Thyroid gland (tissue), 4 donors: ENCODE data around the gene DOHH. TPM values are rescaled to one million over a fixed set of nuclear protein-coding genes. Genes with fewer than 3 reads are reported as not detected.

Experiments
- DNase-seq, 2 donors: peaks; one replicate each; pipeline ENCODE4 v3.0.0-alpha.2; 2019
- H3K27ac ChIP-seq, 3 donors: fragments of 200-600 bp; sonication (generic); 1 replicate in 2 of 3; 2 replicates in 1 of 3; pipeline ENCODE4 v1.5.1; 2016 to 2019; ENCODE audit warnings: mild to moderate bottlenecking in 1 of 3, moderate library complexity in 1 of 3
- H3K27me3 ChIP-seq: fragments of 200-600 bp; sonication (generic); one replicate; pipeline ENCODE4 v1.5.1; 2019
- H3K36me3 ChIP-seq, 2 donors: fragments of 200-600 bp; sonication (generic); one replicate each; pipeline ENCODE4 v1.5.1; 2016 to 2019
- H3K4me1 ChIP-seq, 2 donors: fragments of 200-600 bp; sonication (generic); one replicate each; pipeline ENCODE4 v1.5.1; 2017 to 2019
- H3K4me3 ChIP-seq, 3 donors: fragments of 200-600 bp; sonication (generic); replicated peaks in 1 of 3; 1 replicate in 2 of 3; 2 replicates in 1 of 3; pipeline ENCODE4 v1.5.1; 2016; ENCODE audit warnings: mild to moderate bottlenecking in 1 of 3
- H3K9me3 ChIP-seq: fragments of 200-600 bp; sonication (generic); one replicate; pipeline ENCODE4 v1.5.1; 2017
- CTCF ChIP-seq, 6 experiments: fragments of 200-600 bp in 3 of 6; fragments of 450-650 bp in 3 of 6; sonication (generic) in 3 of 6; IDR thresholded peaks; one replicate each; pipeline ENCODE4 v1.5.1; 2016 to 2019; ENCODE audit warnings: antibody characterized with exemption in 6 of 6, mild to moderate bottlenecking in 2 of 6, inconsistent platforms in 1 of 6, moderate library complexity in 1 of 6
- POLR2A ChIP-seq, 2 donors: fragments of 450-650 bp; IDR thresholded peaks; one replicate each; pipeline ENCODE4 v1.6.1; 2017; ENCODE audit warnings: antibody characterized with exemption in 2 of 2, mild to moderate bottlenecking in 2 of 2, moderate library complexity in 1 of 2
- WGBS, 2 donors: methylation state at CpG; one replicate each; pipeline ENCODE4 v1.1.5; 2017; 5-methylcytosine and 5-hydroxymethylcytosine counted together
- intact Hi-C: fragments of 100-400 bp; cut with DNase I; formaldehyde crosslinking; loops from one replicate; pipeline ENCODE4 v1.15.1; 2023
- total RNA-seq, 4 donors: library from RNA; depleted of rRNA; stranded (reverse); fragments of >200 nt; gene quantifications; one replicate each; pipeline ENCODE4 v1.2.3, GENCODE V29; 2016

Gene DOHH
- total RNA-seq, 4 donors from 2014 or later, result 9.0 to 18.9 (median 13.6) TPM

- H3K4me1 ChIP-seq, result peaks cover 0 to 3% of the 10 kb centered on the region in 2 donors
- intact Hi-C loops, result no loop called here
Measured at GRCh38 chr19:3465552-3465951, 34.9 kb downstream of the DOHH start.

GRCh38 chr19:3464587-3465235 is 35.8 kb downstream of the DOHH start:
- no peaks in the 10 kb centered on the region for H3K27me3 ChIP-seq
- 78 to 85% methylated on average over 24 to 29 of the region's 31 CpGs for WGBS, 2 donors
- no peaks in the 10 kb centered on the region for H3K9me3 ChIP-seq
- H3K4me3 ChIP-seq, result no peak overlapping the region
- no peak overlapping the region for H3K27ac ChIP-seq
- peaks cover 15 to 17% of the 10 kb centered on the region in 2 donors for H3K36me3 ChIP-seq
- DNase-seq, result no peak
- intact Hi-C loops, result no loop called here
- H3K4me1 ChIP-seq, result peaks cover 7 to 10% of the 10 kb centered on the region in 2 donors
- no peak for TF ChIP-seq POLR2A (IDR thresholded peaks at IDR 0.05)
- TF ChIP-seq CTCF (IDR thresholded peaks at IDR 0.05), result no peak

More at GRCh38 chr19:3465552-3465951, 34.9 kb downstream of the DOHH start:
- H3K4me3 ChIP-seq, result no peak overlapping the region
- peaks cover 15 to 17% of the 10 kb centered on the region in 2 donors for H3K36me3 ChIP-seq
- WGBS, 2 donors, result 80 to 87% methylated on average over 7 of the region's 7 CpGs
- no peaks in the 10 kb centered on the region for H3K27me3 ChIP-seq
- no peak for DNase-seq
- no peaks in the 10 kb centered on the region for H3K9me3 ChIP-seq
- no peak for TF ChIP-seq CTCF (IDR thresholded peaks at IDR 0.05)
- TF ChIP-seq POLR2A (IDR thresholded peaks at IDR 0.05), result no peak
- H3K27ac ChIP-seq, result no peak overlapping the region

GRCh38 chr19:3463714-3464586 is 36.5 kb downstream of the DOHH start:
- intact Hi-C loops, result no loop called here
- no peak for DNase-seq
- no peak overlapping the region for H3K4me3 ChIP-seq
- TF ChIP-seq POLR2A (IDR thresholded peaks at IDR 0.05) (no peak), CTCF (IDR thresholded peaks at IDR 0.05) (no peak)
- H3K27me3 ChIP-seq, result no peaks in the 10 kb centered on the region
- H3K36me3 ChIP-seq, result peaks cover 15 to 17% of the 10 kb centered on the region in 2 donors
- 84 to 86% methylated on average over 9 to 19 of the region's 57 CpGs for WGBS, 2 donors
- no peaks in the 10 kb centered on the region for H3K9me3 ChIP-seq
- H3K27ac ChIP-seq, result no peak overlapping the region
- peaks cover 15 to 18% of the 10 kb centered on the region in 2 donors for H3K4me1 ChIP-seq

- H3K9me3 ChIP-seq, result no peaks in the 10 kb centered on the region
- TF ChIP-seq POLR2A (IDR thresholded peaks at IDR 0.05), result no peak
- no peak for TF ChIP-seq CTCF (IDR thresholded peaks at IDR 0.05)
- no peaks in the 10 kb centered on the region for H3K27me3 ChIP-seq
- intact Hi-C loops, result no loop called here
- H3K4me3 ChIP-seq, result no peak overlapping the region
- H3K36me3 ChIP-seq, result peaks cover 15 to 17% of the 10 kb centered on the region in 2 donors
- 83 to 90% methylated on average over 27 to 41 of the region's 58 CpGs for WGBS, 2 donors
- H3K4me1 ChIP-seq, result peaks cover 22 to 23% of the 10 kb centered on the region in 2 donors
- DNase-seq, result no peak
- H3K27ac ChIP-seq, result no peak overlapping the region
Measured at GRCh38 chr19:3462991-3463713, 37.3 kb downstream of the DOHH start.
